NCI-H1092 treated with DMSO at 0.1 percent for 48 hours (cell line): Measurements from ENCODE around the gene NBAS.
"Not testable (repeated sequence)": the region's sequence is repeated elsewhere in the genome, so short reads cannot be mapped to it uniquely, and the experiment has no call there.

Experiments used
- DNase-seq: peaks from one replicate; lab custom pipeline; 2025; lab: John Stamatoyannopoulos, UW

NBAS gene

GRCh38 chr2:15460112-15460620, 101.0 kb downstream of the NBAS start:
- DNase-seq, result no peak

DNA sequence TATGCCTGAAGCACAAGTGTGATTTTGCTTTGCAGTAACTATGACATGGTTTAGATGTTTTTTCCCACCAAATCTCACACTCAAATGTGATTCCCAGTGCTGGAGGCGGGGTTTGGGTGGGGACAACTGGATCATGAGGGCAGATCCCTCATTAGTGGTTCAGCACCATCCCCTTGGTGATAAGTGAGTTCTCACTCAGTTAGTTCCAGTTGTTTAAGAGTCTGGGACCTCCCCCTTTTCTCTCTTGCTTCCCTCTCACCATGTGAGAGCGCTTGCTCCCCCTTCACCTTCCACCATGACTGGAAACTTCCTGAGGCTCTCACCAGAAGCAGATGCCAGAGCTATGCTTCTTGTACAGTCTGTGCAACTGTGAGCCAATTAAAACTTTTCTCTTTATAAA, 102.9 kb downstream of the NBAS start:
- no peak for DNase-seq

GRCh38 chr2:15457868-15458267, 103.3 kb downstream of the NBAS start:
- no peak for DNase-seq

- DNase-seq, result no peak
Measured at GRCh38 chr2:15456352-15456751, 104.8 kb downstream of the NBAS start.

DNA sequence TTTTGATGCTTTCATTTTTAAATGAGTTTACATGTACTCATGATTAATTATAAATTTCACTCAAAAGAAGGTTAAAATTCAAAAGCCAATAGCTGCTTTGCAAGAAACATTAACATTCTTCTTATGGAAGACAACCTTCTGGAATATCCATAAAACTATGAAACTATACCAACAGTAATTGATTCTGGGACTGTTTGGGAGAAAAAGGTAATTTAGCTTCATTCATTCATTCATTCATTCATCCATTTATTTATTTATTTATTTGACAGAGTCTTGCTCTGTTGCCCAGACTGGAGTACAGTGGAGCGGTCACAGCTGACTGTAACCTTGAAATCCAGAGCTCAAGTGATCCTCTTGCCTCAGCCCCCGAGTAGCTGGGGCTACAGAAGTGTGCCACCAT, 110.3 kb downstream of the NBAS start:
- no peak for DNase-seq

GRCh38 chr2:15449556-15450236, 111.4 kb downstream of the NBAS start:
- DNase-seq, result no peak

DNA sequence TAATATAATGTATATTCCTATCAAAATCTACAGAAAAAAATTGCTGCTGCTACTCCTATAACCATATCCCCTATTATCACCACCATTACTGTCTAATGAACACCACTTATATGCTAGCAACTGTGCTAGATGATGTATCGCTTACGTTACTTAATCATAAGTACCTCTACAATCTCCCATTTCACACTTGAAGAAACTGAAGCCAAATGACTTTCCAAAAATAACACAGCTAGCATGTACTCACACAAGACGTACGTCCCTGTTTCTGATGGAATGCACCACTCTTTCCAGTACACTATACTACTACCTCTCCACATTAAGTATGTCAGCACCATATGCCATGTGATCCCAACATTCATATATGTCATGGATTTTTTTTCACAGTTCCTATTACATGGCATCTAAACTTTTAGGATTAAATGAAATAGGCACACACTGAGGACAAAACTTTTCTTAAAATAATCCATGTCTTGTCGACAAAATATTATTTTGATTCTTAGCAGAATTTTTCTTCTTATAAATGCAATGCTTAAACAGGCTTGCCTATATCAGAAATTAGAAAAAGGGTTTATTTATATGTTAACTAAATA, 112.8 kb downstream of the NBAS start:
- no peak for DNase-seq

DNA sequence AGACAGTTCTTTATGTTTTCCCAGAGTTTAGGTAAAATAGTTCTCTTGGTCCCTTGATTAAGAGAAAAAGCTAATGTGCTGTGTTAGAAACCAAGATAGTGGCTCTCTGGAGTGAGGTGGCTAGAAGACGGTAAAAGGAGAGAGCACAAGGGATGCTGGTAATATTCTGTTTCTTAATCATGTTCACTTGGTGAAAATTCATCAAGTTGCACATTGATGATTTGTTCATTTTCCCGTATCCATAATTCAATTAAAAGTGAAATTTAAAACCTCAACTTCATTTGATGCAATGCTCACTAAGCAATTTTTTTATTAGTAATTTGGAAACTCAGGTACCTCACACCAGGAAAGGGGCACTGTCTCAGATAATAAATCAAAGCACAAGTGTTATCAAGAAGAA, 113.8 kb downstream of the NBAS start:
- no peak for DNase-seq

DNA sequence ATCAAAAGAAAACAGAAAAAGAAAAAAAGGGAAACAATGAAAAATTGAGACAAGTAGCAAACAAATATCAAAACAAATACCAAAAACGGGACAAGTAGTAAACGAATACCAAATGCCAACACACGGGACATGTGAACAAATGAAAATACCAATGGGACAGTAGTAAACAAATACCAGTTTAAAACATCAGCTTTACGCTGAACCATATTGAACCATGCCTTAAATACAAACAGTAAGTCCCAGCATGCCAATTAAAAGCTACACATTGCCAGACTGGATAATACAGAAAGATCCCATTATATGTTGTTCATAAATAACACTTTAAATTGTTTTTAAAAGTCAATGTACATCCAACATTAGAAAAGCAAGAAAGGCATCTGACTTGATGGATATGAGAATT, 114.2 kb downstream of the NBAS start:
- DNase-seq, result no peak

GRCh38 chr2:15445891-15446562, 115.1 kb downstream of the NBAS start:
- no peak for DNase-seq

DNA sequence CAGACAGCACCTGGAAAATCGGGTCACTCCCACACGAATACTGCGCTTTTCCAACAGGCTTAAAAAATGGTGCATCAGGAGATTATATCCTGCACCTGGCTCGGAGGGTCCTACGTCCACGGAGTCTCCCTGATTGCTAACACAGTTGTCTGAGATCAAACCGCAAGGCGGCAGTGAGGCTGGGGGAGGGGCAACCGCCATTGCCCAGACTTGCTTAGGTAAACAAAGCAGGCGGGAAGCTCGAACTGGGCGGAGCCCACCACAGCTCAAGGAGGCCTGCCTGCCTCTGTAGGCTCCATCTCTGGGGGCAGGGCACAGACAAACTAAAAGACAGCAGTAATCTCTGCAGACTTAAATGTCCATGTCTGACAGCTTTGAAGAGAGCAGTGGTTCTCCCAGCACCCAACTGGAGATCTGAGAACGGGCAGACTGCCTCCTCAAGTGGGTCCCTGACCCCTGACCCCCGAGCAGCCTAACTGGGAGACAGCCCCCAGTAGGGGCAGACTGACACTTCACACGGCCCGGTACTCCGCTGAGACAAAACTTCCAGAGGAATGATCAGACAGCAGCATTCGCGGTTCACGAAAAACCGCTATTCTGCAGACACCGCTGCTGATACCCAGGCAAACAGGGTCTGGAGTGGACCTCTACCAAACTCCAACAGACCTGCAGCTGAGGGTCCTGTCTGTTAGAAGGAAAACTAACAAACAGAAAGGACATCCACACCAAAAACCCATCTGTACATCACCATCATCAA, 121.2 kb downstream of the NBAS start:
- DNase-seq, result not testable (repeated sequence)

DNA sequence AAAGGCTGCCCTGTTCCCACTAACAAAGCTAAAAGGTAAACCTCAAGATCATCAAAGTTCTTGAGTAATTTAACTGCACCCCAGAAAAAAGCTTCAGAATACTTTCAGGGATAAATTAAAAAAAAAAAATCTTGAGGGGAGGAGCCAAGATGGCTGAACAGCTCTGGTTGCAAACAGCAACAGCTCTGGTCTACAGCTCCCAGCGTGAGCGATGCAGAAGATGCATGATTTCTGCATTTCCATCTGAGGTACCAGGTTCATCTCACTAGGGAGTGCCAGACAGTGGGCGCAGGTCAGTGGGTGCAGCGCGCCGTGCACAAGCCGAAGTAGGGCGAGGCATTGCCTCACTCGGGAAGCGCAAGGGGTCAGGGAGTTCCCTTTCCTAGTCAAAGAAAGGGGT, 121.8 kb downstream of the NBAS start:
- DNase-seq, result not testable (repeated sequence)

GRCh38 chr2:15436195-15436594, 124.9 kb downstream of the NBAS start:
- DNase-seq, result no peak

DNA sequence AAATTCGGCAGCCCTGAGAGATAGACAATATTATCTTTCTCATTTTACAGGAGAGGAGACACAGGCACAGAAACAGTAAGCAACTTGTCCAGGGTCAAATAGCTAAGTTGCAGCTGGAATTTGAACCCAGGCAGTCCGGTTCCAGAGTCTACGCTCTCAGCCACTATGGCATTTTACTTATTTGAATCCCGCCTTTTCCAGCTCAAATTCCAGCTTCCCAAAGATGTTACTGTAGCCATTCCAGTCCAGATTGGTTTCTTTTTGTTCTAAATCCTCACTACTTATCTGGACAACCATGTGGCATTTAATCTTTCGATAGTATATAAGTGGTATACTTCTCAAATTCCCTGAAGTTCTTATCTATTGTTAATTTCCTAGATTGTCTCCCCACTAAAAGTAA, 125.7 kb downstream of the NBAS start:
- no peak for DNase-seq

DNA sequence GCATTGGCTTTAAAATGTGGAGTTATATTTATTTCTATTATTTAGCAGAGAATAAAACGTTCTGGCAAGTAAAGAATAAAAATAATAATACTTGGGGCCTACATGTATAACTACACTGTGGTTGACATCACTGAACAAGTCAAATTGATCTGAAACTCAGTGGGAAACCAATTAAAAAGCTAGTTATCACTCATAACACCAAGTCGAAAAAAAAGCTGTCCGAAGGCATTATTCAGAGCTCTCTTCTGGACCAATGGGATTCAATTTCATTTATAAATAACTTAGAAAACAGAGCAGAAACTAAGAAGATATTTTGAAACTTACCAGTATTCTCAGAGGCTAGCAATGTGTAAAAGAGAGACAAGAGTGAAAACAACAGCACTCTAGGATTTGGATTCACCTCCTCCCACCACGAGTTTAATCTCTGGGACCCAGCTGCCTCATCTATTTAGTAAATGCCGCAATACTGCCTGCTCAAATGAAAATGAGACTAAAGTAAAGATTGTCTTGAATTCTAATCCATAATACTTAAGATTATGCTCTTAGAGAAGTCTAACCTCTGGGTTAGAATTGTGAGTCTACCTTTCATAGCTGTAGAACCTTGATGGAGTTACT, 128.4 kb downstream of the NBAS start:
- no peak for DNase-seq

- DNase-seq, result no peak
Measured at GRCh38 chr2:15429032-15429431, 132.1 kb downstream of the NBAS start.

DNA sequence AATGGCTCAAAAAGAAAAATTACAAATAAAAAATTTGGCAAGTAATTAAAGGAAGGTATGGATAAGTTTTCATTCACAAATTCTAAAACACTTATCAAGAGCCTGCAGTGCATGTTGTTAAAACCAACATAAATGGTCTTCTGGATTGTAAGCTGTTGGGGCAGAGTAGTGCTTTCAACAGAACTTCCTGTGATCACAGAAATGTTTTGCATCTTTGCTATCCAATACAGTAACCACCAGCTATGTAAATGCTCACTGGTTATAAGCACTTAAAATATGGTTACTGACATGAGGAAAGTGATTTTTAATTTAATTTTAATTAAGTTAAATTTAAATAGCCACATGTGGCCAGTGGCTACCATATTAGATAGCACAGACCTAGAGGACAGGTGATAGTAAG, 133.1 kb downstream of the NBAS start:
- no peak for DNase-seq

DNA sequence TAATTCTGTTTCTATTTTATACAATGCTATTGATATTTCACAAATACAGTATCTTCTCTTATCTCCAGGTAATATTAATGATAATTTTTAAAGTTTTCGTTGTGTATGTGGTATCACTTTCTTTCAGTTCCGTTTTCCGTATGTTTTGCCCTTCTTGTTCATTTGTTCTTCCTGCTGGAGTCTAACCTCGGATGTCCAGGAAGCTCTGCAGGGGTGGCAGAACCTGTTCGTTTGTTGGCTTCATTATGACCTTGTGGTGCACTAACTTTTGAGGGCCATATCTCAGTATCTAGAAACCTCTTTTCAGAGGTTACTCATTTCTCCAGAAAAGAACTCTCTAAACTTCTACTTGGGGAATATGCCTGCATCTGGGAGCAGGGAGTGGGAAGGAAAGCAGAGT, 134.5 kb downstream of the NBAS start:
- no peak for DNase-seq

- no peak for DNase-seq
Measured at GRCh38 chr2:15425712-15426111, 135.4 kb downstream of the NBAS start.

GRCh38 chr2:15421753-15422152, 139.4 kb downstream of the NBAS start:
- DNase-seq, result no peak

GRCh38 chr2:15415748-15416147, 145.4 kb downstream of the NBAS start:
- no peak for DNase-seq

DNA sequence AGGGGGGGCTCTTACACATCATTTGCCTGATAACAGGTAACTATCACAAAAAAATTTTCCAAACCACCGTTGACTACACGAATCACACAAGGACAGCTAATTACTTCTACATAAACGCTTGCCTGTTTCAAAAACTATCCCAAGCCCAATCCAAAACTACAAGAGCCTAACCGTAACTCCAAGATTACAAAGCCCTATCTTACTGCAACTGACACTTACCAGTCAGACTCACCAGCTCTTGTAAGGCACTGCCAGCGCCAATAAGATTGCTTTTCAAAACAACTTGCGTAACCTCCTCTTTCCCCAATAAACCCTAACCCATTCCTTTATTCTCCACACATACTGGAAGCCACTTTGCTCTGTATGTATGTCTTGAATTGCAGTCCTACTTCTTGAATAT, 148.4 kb downstream of the NBAS start:
- DNase-seq, result no peak
